SK-N-MC (cell line): ENCODE data around the gene DMAC2.
"Not testable (repeated sequence)": the region's sequence is repeated elsewhere in the genome, so short reads cannot be mapped to it uniquely, and the experiment has no call there.

Experiments
- DNase-seq: peaks from one replicate; pipeline ENCODE4 v3.0.0-alpha.2; 2011; ENCODE audit warnings: low read depth, low spot score
- H3K27ac ChIP-seq: fragments of 200-600 bp; sonication (generic); 2 replicates; pipeline ENCODE4 v1.5.1; 2016; ENCODE audit warnings: mixed run types
- H3K36me3 ChIP-seq: fragments of 200-600 bp; sonication (generic); 2 replicates; pipeline ENCODE4 v1.6.1; 2017; ENCODE audit warnings: antibody characterized with exemption, low read length, mixed read lengths; ENCODE audit not compliant: insufficient read depth
- H3K4me3 ChIP-seq: fragments of 200-600 bp; sonication (generic); 2 replicates; pipeline ENCODE4 v1.5.1; 2016
- H3K9ac ChIP-seq: fragments of 200-600 bp; sonication (generic); 2 replicates; pipeline ENCODE4 v1.8.0; 2017; ENCODE audit warnings: mixed run types, mixed read lengths; ENCODE audit not compliant: insufficient read length
- H3K9me3 ChIP-seq: fragments of 200-600 bp; sonication (generic); 2 replicates; pipeline ENCODE4 v1.6.1; 2017; ENCODE audit warnings: low read depth, mild to moderate bottlenecking, antibody characterized with exemption, low read length, moderate library complexity, mixed read lengths
- EZH2 ChIP-seq: fragments of 200-600 bp; sonication (generic); IDR thresholded peaks from one replicate; pipeline ENCODE4 v1.6.1; 2017; ENCODE audit warnings: antibody characterized with exemption
- FOXP2 ChIP-seq: optimal IDR thresholded peaks from 2 replicates; pipeline ENCODE3; 2011; ENCODE audit warnings: mild to moderate bottlenecking, moderate library complexity; ENCODE audit not compliant: insufficient read depth; ENCODE audit errors: extremely low read length, control extremely low read depth
- POLR2AphosphoS5 ChIP-seq: IDR thresholded peaks from 2 replicates; pipeline ENCODE4 v1.6.1; 2012; ENCODE audit warnings: mild to moderate bottlenecking, low read depth, low read length, borderline replicate concordance

DMAC2 gene

GRCh38 chr19:41409288-41409687 is 30.4 kb downstream of the DMAC2 start:
- no peak overlapping the region for H3K9ac ChIP-seq
- H3K4me3 ChIP-seq, result no peak overlapping the region
- H3K27ac ChIP-seq, result no peak overlapping the region
- no peaks in the 10 kb centered on the region for H3K9me3 ChIP-seq
- no peak for TF ChIP-seq POLR2AphosphoS5
- no peak for TF ChIP-seq EZH2
- TF ChIP-seq FOXP2, result no peak
- DNase-seq, result no peak
- no peaks in the 10 kb centered on the region for H3K36me3 ChIP-seq

- not testable (repeated sequence) for DNase-seq, H3K27ac ChIP-seq, H3K9me3 ChIP-seq, H3K4me3 ChIP-seq, H3K9ac ChIP-seq, H3K36me3 ChIP-seq
Measured at GRCh38 chr19:41408846-41409245, 30.9 kb downstream of the DMAC2 start.

GRCh38 chr19:41408256-41408655 is 31.5 kb downstream of the DMAC2 start:
- no peaks in the 10 kb centered on the region for H3K36me3 ChIP-seq
- no peak overlapping the region for H3K9ac ChIP-seq
- no peak overlapping the region for H3K27ac ChIP-seq
- DNase-seq, result no peak
- TF ChIP-seq FOXP2, result no peak
- TF ChIP-seq EZH2, result no peak
- TF ChIP-seq POLR2AphosphoS5, result no peak
- no peak overlapping the region for H3K4me3 ChIP-seq
- H3K9me3 ChIP-seq, result no peaks in the 10 kb centered on the region

- TF ChIP-seq EZH2 (no peak), FOXP2 (no peak), POLR2AphosphoS5 (no peak)
- no peak overlapping the region for H3K4me3 ChIP-seq
- no peaks in the 10 kb centered on the region for H3K9me3 ChIP-seq
- no peak overlapping the region for H3K27ac ChIP-seq
- DNase-seq, result no peak
- H3K36me3 ChIP-seq, result no peaks in the 10 kb centered on the region
- no peak overlapping the region for H3K9ac ChIP-seq
Measured at GRCh38 chr19:41407271-41407670, 32.4 kb downstream of the DMAC2 start.

GRCh38 chr19:41405776-41406175 is 33.9 kb downstream of the DMAC2 start:
- Histone ChIP-seq H3K9me3 (no peaks in the 10 kb centered on the region), H3K36me3 (no peaks in the 10 kb centered on the region), H3K4me3 (no peak overlapping the region), H3K27ac (no peak overlapping the region), H3K9ac (no peak overlapping the region)
- TF ChIP-seq POLR2AphosphoS5 (no peak), FOXP2 (no peak), EZH2 (no peak)
- no peak for DNase-seq

- Histone ChIP-seq H3K27ac (no peak overlapping the region), H3K4me3 (no peak overlapping the region), H3K9me3 (no peaks in the 10 kb centered on the region), H3K9ac (no peak overlapping the region), H3K36me3 (no peaks in the 10 kb centered on the region)
- TF ChIP-seq EZH2, result no peak
- TF ChIP-seq POLR2AphosphoS5, result no peak
- TF ChIP-seq FOXP2, result no peak
- no peak for DNase-seq
Measured at GRCh38 chr19:41403181-41403970, 36.3 kb downstream of the DMAC2 start.

- Histone ChIP-seq H3K36me3 (no peaks in the 10 kb centered on the region), H3K9me3 (no peaks in the 10 kb centered on the region), H3K9ac (no peak overlapping the region), H3K27ac (no peak overlapping the region), H3K4me3 (no peak overlapping the region)
- no peak for TF ChIP-seq POLR2AphosphoS5
- no peak for TF ChIP-seq EZH2
- no peak for TF ChIP-seq FOXP2
- no peak for DNase-seq
Measured at GRCh38 chr19:41402010-41402409, 37.7 kb downstream of the DMAC2 start.

GRCh38 chr19:41401483-41401882 is 38.2 kb downstream of the DMAC2 start:
- H3K36me3 ChIP-seq, result no peaks in the 10 kb centered on the region
- H3K27ac ChIP-seq, result no peak overlapping the region
- no peaks in the 10 kb centered on the region for H3K9me3 ChIP-seq
- TF ChIP-seq POLR2AphosphoS5 (no peak), FOXP2 (no peak), EZH2 (no peak)
- H3K4me3 ChIP-seq, result no peak overlapping the region
- DNase-seq, result no peak
- H3K9ac ChIP-seq, result no peak overlapping the region

- Histone ChIP-seq H3K9me3 (no peaks in the 10 kb centered on the region), H3K4me3 (no peak overlapping the region), H3K9ac (no peak overlapping the region), H3K27ac (no peak overlapping the region), H3K36me3 (no peaks in the 10 kb centered on the region)
- TF ChIP-seq EZH2, result no peak
- TF ChIP-seq FOXP2, result no peak
- TF ChIP-seq POLR2AphosphoS5, result no peak
- DNase-seq, result no peak
Measured at GRCh38 chr19:41399525-41399924, 40.2 kb downstream of the DMAC2 start.
